ENCODE results near the gene FARS2.

DNA sequence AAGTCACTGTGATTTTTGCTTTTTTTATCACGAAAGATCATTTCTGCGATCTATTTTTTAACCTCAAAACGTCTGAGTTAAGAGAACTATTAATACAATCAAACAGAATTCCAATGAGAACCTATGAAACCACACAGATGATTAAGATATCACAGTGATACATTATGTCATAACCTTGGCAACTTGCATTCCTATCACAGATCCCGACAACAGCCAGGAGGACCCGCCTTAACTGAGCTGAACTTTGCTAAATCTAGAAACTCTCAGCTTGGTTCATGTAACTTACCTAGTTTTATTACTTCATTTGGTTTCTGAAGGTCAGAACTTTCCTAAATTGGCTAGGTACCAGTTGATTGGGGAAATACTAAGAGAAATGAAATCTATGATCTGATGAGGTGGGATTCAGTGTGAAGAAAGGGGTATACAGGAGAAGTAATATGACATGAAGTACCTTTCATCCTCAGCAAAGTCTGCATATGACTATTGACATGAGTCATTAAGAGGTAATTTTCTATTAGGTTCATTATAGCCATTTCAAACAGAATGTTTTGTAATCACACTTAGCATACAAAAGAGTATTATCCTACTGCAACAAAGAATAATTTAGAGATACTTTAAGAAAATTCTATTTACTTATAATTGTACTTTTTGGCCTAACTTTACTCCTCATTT lies 11.7 kb upstream of the FARS2 start:
- no peak for TF ChIP-seq FOXA1 (IDR thresholded peaks at IDR 0.05)
- no peak for TF ChIP-seq ARNT (IDR thresholded peaks at IDR 0.05)
- TF ChIP-seq SP1 (IDR thresholded peaks at IDR 0.05), result no peak
- no peak for TF ChIP-seq ELF4 (IDR thresholded peaks at IDR 0.05)
- TF ChIP-seq BHLHE40 (IDR thresholded peaks at IDR 0.05; ENCODE audit: borderline replicate concordance), result no peak
- no peak for TF ChIP-seq FOXM1 (IDR thresholded peaks at IDR 0.05; ENCODE audit: borderline replicate concordance)
- TF ChIP-seq, protein P1, sequence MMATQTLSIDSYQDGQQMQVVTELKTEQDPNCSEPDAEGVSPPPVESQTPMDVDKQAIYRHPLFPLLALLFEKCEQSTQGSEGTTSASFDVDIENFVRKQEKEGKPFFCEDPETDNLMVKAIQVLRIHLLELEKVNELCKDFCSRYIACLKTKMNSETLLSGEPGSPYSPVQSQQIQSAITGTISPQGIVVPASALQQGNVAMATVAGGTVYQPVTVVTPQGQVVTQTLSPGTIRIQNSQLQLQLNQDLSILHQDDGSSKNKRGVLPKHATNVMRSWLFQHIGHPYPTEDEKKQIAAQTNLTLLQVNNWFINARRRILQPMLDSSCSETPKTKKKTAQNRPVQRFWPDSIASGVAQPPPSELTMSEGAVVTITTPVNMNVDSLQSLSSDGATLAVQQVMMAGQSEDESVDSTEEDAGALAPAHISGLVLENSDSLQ (IDR thresholded peaks at IDR 0.05), result no peak
